Mesenchymal stem cell (in vitro differentiated cells and primary cell): ENCODE data around the gene SH2D7.
A peak's percentile ranks its signal among the peaks of the same experiment; 100 is the strongest.

Source experiments
- DNase-seq: peaks from one replicate; pipeline ENCODE4 v3.0.0-alpha.2; 2013
- H2AFZ ChIP-seq: one replicate; pipeline ENCODE4 v1.6.1; 2013; ENCODE audit warnings: low read depth, mild to moderate bottlenecking, control low read depth, inconsistent platforms, low read length, moderate library complexity
- H2AK5ac ChIP-seq: 2 replicates; pipeline ENCODE4 v1.6.1; 2013; ENCODE audit warnings: low read length, moderate library complexity, mild to moderate bottlenecking, inconsistent platforms; ENCODE audit not compliant: severe bottlenecking
- H2BK120ac ChIP-seq: one replicate; pipeline ENCODE4 v1.6.1; 2013; ENCODE audit warnings: low read depth, mild to moderate bottlenecking, inconsistent platforms, low read length, moderate library complexity
- H2BK12ac ChIP-seq, 2 experiments: one replicate each; pipeline ENCODE4 v1.6.1; 2013; ENCODE audit warnings: inconsistent platforms in 2 of 2, low read length in 2 of 2, mild to moderate bottlenecking in 2 of 2, moderate library complexity in 2 of 2, control low read depth in 1 of 2
- H2BK15ac ChIP-seq: one replicate; pipeline ENCODE4 v1.6.1; 2013; ENCODE audit warnings: mild to moderate bottlenecking, low read depth, inconsistent platforms; ENCODE audit not compliant: poor library complexity, severe bottlenecking
- H2BK5ac ChIP-seq: 2 replicates; pipeline ENCODE4 v1.6.1; 2013; ENCODE audit warnings: low read depth, mild to moderate bottlenecking, low read length, control low read depth, inconsistent platforms; ENCODE audit not compliant: poor library complexity, severe bottlenecking
- H3K14ac ChIP-seq, 2 experiments: one replicate each; pipeline ENCODE4 v1.6.1; 2013; ENCODE audit warnings: inconsistent platforms in 2 of 2, low read length in 2 of 2, control low read depth in 1 of 2, mild to moderate bottlenecking in 1 of 2, moderate library complexity in 1 of 2
- H3K18ac ChIP-seq, 2 experiments: one replicate each; pipeline ENCODE4 v1.6.1; 2013; ENCODE audit warnings: inconsistent platforms in 2 of 2, low read length in 2 of 2, control low read depth in 1 of 2, low read depth in 1 of 2, mild to moderate bottlenecking in 1 of 2
- H3K23ac ChIP-seq, 2 experiments: one replicate each; pipeline ENCODE4 v1.6.1; 2013; ENCODE audit warnings: inconsistent platforms in 2 of 2, low read length in 2 of 2, mild to moderate bottlenecking in 2 of 2, moderate library complexity in 2 of 2, control low read depth in 1 of 2
- H3K27ac ChIP-seq: 2 replicates; pipeline ENCODE4 v1.5.1; 2013; ENCODE audit warnings: mild to moderate bottlenecking, moderate library complexity, low read length, control low read depth, inconsistent platforms; ENCODE audit not compliant: poor library complexity, severe bottlenecking
- H3K27me3 ChIP-seq, 2 experiments: 2 replicates each; pipeline versions ENCODE4 v1.6.1 to v1.7.0; 2013; ENCODE audit warnings: low read length in 2 of 2, mild to moderate bottlenecking in 2 of 2, moderate library complexity in 2 of 2, control low read depth in 1 of 2, inconsistent platforms in 1 of 2; ENCODE audit not compliant: control insufficient read depth in 1 of 2, insufficient read depth in 1 of 2
- H3K36me3 ChIP-seq, 2 experiments: 2 replicates each; pipeline versions ENCODE4 v1.6.1 to v1.7.0; 2013; ENCODE audit warnings: low read length in 2 of 2, control low read depth in 1 of 2, inconsistent platforms in 1 of 2, low read depth in 1 of 2, mild to moderate bottlenecking in 1 of 2; ENCODE audit not compliant: insufficient read depth in 2 of 2, control insufficient read depth in 1 of 2
- H3K4ac ChIP-seq, 2 experiments: one replicate each; pipeline ENCODE4 v1.6.1; 2013; ENCODE audit warnings: inconsistent platforms in 2 of 2, low read length in 2 of 2, mild to moderate bottlenecking in 2 of 2, moderate library complexity in 2 of 2, control low read depth in 1 of 2, low read depth in 1 of 2
- H3K4me1 ChIP-seq: 2 replicates; pipeline ENCODE4 v1.6.1; 2013; ENCODE audit warnings: low read depth, low read length, control low read depth; ENCODE audit not compliant: control insufficient read depth, insufficient read depth
- H3K4me2 ChIP-seq: 2 replicates; pipeline ENCODE4 v1.6.1; 2013; ENCODE audit warnings: low read length, mild to moderate bottlenecking, inconsistent platforms; ENCODE audit not compliant: poor library complexity, severe bottlenecking
- H3K4me3 ChIP-seq, 2 experiments: 2 replicates each; pipeline versions ENCODE4 v1.5.1 to v1.7.0; 2013; ENCODE audit warnings: low read length in 2 of 2, mild to moderate bottlenecking in 2 of 2, control low read depth in 1 of 2, low read depth in 1 of 2; ENCODE audit not compliant: insufficient read depth in 1 of 2
- H3K79me1 ChIP-seq: replicated peaks from 2 replicates; pipeline ENCODE4 v1.6.1; 2013; ENCODE audit warnings: mild to moderate bottlenecking, control low read depth, low read length, inconsistent platforms; ENCODE audit not compliant: poor library complexity, severe bottlenecking
- H3K9ac ChIP-seq: 2 replicates; pipeline ENCODE4 v1.7.0; 2013; ENCODE audit warnings: mild to moderate bottlenecking, low read length, moderate library complexity
- H3K9me3 ChIP-seq: 2 replicates; pipeline ENCODE4 v1.7.0; 2013; ENCODE audit warnings: mild to moderate bottlenecking, low read length; ENCODE audit not compliant: control insufficient read depth
- H4K8ac ChIP-seq: one replicate; pipeline ENCODE4 v1.6.1; 2013; ENCODE audit warnings: inconsistent platforms, mild to moderate bottlenecking, low read length, moderate library complexity
- H4K91ac ChIP-seq: one replicate; pipeline ENCODE4 v1.6.1; 2013; ENCODE audit warnings: mild to moderate bottlenecking, low read length, inconsistent platforms
- WGBS: methylation state at CpG from one replicate; pipeline ENCODE4 v1.1.7; 2013; ENCODE audit warnings: mixed read lengths; 5-methylcytosine and 5-hydroxymethylcytosine counted together

Gene SH2D7

GRCh38 chr15:78083186-78083585, 9.2 kb upstream of the SH2D7 start:
- no peak overlapping the region for H3K4me2 ChIP-seq
- peak overlapping the region; percentile 20 to 91 for H3K4ac ChIP-seq

GRCh38 chr15:78083687-78084448, 8.5 kb upstream of the SH2D7 start:
- Histone ChIP-seq H4K8ac (peak overlapping the region; percentile 12), H3K4me3 (no peak overlapping the region), H3K23ac (no peak overlapping the region), H3K9ac (no peak overlapping the region), H3K4me1 (peaks cover 7% of the 10 kb centered on the region), H3K27me3 (no peaks in the 10 kb centered on the region), H3K4ac (peak overlapping the region in 1 of 2 experiments; percentile 9), H2BK15ac (no peak overlapping the region), H3K36me3 (no peaks in the 10 kb centered on the region), H2BK120ac (peak overlapping the region; percentile 64), H3K9me3 (no peaks in the 10 kb centered on the region), H2BK12ac (peak overlapping the region; percentile 12 to 49), H3K79me1 (no peaks in the 10 kb centered on the region), H3K4me2 (no peak overlapping the region), H2BK5ac (no peak overlapping the region), H3K27ac (no peak overlapping the region), H2AK5ac (no peak overlapping the region), H4K91ac (peak overlapping the region; percentile 70), H3K18ac (peak overlapping the region; percentile 28 to 54), H2AFZ (no peak overlapping the region), H3K14ac (peak overlapping the region in 1 of 2 experiments; percentile 0)
- DNase-seq: peak; percentile 16
- 91% methylated on average over 6 of the region's 6 CpGs for WGBS

More at GRCh38 chr15:78083186-78083585, 9.2 kb upstream of the SH2D7 start:
- H3K27me3 ChIP-seq: no peaks in the 10 kb centered on the region
- WGBS: 92% methylated on average over 4 of the region's 4 CpGs
- H2BK5ac ChIP-seq: no peak overlapping the region
- H2BK120ac ChIP-seq: peak overlapping the region; percentile 94
- H3K14ac ChIP-seq: peak overlapping the region; percentile 38 to 56
- peak overlapping the region; percentile 92 for H4K91ac ChIP-seq
- no peak overlapping the region for H3K27ac ChIP-seq
- no peak overlapping the region for H3K23ac ChIP-seq
- H3K18ac ChIP-seq: peak overlapping the region; percentile 86 to 98
- no peak overlapping the region for H2AK5ac ChIP-seq
- no peak overlapping the region for H3K4me3 ChIP-seq
- no peak overlapping the region for H2BK15ac ChIP-seq
- no peak for DNase-seq
- H3K4me1 ChIP-seq: peaks cover 7% of the 10 kb centered on the region
- no peaks in the 10 kb centered on the region for H3K36me3 ChIP-seq
- H2AFZ ChIP-seq: no peak overlapping the region
- H3K79me1 ChIP-seq: no peaks in the 10 kb centered on the region
- H4K8ac ChIP-seq: peak overlapping the region; percentile 57
- no peaks in the 10 kb centered on the region for H3K9me3 ChIP-seq
- peak overlapping the region; percentile 24 to 100 for H2BK12ac ChIP-seq
- no peak overlapping the region for H3K9ac ChIP-seq

GRCh38 chr15:78084449-78084750, 8.0 kb upstream of the SH2D7 start:
- Histone ChIP-seq H4K91ac (peak overlapping the region; percentile 70), H3K9ac (no peak overlapping the region), H3K27ac (no peak overlapping the region), H2BK12ac (peak overlapping the region; percentile 12 to 49), H3K14ac (peak overlapping the region in 1 of 2 experiments; percentile 0), H2AFZ (no peak overlapping the region), H2BK15ac (peak overlapping the region; percentile 26), H2AK5ac (no peak overlapping the region), H3K36me3 (no peaks in the 10 kb centered on the region), H3K4me1 (peaks cover 7% of the 10 kb centered on the region), H3K18ac (peak overlapping the region; percentile 54 to 77), H3K4me3 (no peak overlapping the region), H3K27me3 (no peaks in the 10 kb centered on the region), H3K4ac (peak overlapping the region in 1 of 2 experiments; percentile 9), H3K23ac (no peak overlapping the region), H4K8ac (peak overlapping the region; percentile 47), H2BK120ac (peak overlapping the region; percentile 64), H2BK5ac (no peak overlapping the region), H3K4me2 (no peak overlapping the region), H3K79me1 (no peaks in the 10 kb centered on the region), H3K9me3 (no peaks in the 10 kb centered on the region)
- no peak for DNase-seq
- 91% methylated on average over 4 of the region's 5 CpGs for WGBS

GRCh38 chr15:78085928-78086327, 6.4 kb upstream of the SH2D7 start:
- no peak overlapping the region for H3K9ac ChIP-seq
- no CpG with 5 or more reads among the region's 1 CpG for WGBS
- DNase-seq: no peak
- no peak overlapping the region for H2BK15ac ChIP-seq
- H3K27me3 ChIP-seq: peaks cover 0 to 4% of the 10 kb centered on the region in 2 experiments
- H2AFZ ChIP-seq: no peak overlapping the region
- H4K91ac ChIP-seq: no peak overlapping the region
- H2BK120ac ChIP-seq: no peak overlapping the region
- no peak overlapping the region for H3K18ac ChIP-seq
- no peak overlapping the region for H2AK5ac ChIP-seq
- no peaks in the 10 kb centered on the region for H3K9me3 ChIP-seq
- H3K23ac ChIP-seq: no peak overlapping the region
- no peak overlapping the region for H3K4me2 ChIP-seq
- no peak overlapping the region for H4K8ac ChIP-seq
- no peak overlapping the region for H3K27ac ChIP-seq
- no peak overlapping the region for H3K14ac ChIP-seq
- H3K36me3 ChIP-seq: no peaks in the 10 kb centered on the region
- H2BK5ac ChIP-seq: no peak overlapping the region
- no peaks in the 10 kb centered on the region for H3K79me1 ChIP-seq
- H3K4me3 ChIP-seq: no peak overlapping the region
- H2BK12ac ChIP-seq: no peak overlapping the region
- no peak overlapping the region for H3K4ac ChIP-seq
- H3K4me1 ChIP-seq: peaks cover 9% of the 10 kb centered on the region
